ENCODE data around the gene UBASH3B.

GRCh38 chr11:122758339-122758738 is 102.8 kb downstream of the UBASH3B start:
- TF ChIP-seq POLR2A (IDR thresholded peaks at IDR 0.05) (no peak), CTCF (IDR thresholded peaks at IDR 0.05) (no peak)
